ENCODE data around the gene PIMREG.

DNA sequence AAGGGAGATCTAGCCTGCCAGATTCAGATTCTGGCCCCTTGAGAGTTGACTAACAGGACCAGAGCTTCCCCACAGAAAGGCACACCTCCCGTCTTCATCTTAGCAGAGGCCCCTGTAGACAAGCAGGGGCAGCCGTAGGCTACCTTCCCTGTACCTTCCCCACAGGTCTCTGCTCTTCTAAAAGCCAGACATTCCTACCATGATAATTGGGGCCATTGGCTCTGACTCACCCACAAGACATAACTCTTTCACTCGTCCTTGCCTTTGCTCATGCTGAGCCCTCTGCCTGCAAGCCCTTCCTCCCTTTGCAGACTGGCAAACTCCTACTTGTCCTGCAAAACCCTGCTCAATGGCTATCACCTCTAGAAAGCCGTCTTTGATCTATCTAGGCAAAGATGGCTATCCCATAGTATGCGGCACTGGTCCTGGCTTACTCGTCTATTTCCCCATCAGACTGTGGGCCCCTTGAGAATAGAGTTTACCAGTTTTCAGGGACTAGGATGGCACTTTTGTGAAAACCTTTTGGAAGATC is 43.8 kb downstream of the PIMREG start:
- TF ChIP-seq, protein P1, sequence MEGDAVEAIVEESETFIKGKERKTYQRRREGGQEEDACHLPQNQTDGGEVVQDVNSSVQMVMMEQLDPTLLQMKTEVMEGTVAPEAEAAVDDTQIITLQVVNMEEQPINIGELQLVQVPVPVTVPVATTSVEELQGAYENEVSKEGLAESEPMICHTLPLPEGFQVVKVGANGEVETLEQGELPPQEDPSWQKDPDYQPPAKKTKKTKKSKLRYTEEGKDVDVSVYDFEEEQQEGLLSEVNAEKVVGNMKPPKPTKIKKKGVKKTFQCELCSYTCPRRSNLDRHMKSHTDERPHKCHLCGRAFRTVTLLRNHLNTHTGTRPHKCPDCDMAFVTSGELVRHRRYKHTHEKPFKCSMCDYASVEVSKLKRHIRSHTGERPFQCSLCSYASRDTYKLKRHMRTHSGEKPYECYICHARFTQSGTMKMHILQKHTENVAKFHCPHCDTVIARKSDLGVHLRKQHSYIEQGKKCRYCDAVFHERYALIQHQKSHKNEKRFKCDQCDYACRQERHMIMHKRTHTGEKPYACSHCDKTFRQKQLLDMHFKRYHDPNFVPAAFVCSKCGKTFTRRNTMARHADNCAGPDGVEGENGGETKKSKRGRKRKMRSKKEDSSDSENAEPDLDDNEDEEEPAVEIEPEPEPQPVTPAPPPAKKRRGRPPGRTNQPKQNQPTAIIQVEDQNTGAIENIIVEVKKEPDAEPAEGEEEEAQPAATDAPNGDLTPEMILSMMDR (conservative IDR thresholded peaks at IDR 0.05 in 1 of 2, IDR thresholded peaks at IDR 0.05 in 1 of 2; ENCODE audit: extremely low read depth in 1 of 2, insufficient read depth in 1 of 2, low read depth in 1 of 2, low read length in 2 of 2) = no peak
- no peak for TF ChIP-seq EZH2 (IDR thresholded peaks at IDR 0.05; ENCODE audit: borderline replicate concordance, low read length)

Data from mammary epithelial cell (primary cell).